HG02623 (cell line): ENCODE data around the gene SDF4.
"Not testable (repeated sequence)": the region's sequence is repeated elsewhere in the genome, so short reads cannot be mapped to it uniquely, and the experiment has no call there.

ENCODE experiments used
- ATAC-seq: cut with Tn5 transposase; IDR thresholded peaks from one replicate; pipeline ENCODE4 v1.9.1; 2021; ENCODE audit warnings: moderate library complexity; ENCODE audit not compliant: unreplicated experiment

The SDF4 gene

GRCh38 chr1:1199961-1200875 is 31.6 kb downstream of the SDF4 start:
- no peak for ATAC-seq

DNA sequence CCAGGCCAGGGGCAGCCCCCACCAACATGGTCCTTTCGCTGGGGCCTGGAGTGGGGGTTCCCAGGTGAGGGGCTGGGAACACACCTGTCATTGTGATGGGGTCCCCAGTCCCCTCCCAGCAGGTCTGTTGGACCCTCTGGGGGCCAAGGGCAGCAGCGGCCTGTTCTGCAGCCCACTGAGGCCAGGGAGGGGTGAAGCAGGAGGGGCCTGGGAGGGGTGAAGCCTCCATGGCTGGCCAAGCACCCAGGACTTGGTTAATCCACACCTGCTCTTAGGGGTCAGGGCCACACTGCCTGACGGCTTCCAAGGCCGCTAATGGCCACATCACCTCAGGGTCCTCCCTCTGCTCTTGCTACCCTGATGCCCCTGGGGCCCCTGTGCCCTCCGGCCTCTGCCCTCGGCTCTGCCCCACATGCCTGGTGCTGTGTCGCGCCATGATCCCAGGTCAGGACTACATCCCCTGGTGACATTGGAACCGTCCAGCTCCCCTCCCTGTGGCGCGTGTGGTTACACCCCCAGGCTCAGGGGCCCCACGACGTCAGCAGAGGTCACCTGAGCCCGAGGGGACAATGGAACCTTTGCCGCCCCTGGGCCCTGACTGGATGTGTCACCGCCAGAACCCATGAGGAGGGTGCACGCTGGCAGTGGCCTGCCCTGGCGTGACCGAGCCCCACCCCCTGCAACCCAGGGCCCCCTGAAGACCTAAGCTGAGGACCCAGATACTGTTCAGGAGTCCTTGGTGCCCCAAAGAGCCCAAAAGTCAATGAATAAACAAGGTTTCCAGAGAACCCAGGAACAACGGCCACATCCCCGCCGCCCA is 32.5 kb downstream of the SDF4 start:
- ATAC-seq: no peak

DNA sequence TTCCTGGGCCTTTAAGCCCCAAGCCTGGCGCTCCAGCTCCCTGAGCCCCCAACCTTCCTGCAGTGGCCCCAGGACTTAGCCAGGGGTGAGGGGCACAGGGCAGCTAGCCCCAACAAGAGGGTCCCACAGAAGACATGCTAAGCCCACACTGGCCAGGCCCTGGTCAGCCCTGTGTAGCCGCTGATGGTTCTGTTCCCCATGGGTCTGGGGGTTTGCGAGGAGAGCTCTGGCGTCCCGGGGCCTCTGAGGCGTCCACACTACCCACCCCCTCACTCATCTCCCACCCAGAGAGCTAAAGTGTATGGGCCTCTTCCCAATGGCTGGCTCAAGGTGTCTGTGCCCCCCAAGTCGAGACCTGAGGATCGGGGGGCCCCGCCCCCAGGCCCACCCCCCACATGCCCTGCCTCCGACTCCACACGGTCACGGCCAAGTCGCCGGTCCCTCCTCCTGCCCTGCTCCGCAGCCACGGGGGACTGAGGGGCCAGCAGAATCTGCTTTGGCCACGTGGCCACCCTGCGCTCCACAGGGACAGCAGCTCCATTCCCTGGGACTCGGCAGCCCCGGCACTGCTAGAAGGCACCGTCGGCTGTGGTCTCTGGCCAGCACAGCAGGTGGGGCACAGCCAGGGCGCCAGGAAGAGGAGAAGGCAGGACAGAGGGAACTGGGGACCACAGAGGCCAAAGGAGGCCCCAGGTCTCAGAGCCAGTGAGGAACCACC is 33.2 kb downstream of the SDF4 start:
- ATAC-seq: no peak

GRCh38 chr1:1197551-1198422 is 34.0 kb downstream of the SDF4 start:
- no peak for ATAC-seq

DNA sequence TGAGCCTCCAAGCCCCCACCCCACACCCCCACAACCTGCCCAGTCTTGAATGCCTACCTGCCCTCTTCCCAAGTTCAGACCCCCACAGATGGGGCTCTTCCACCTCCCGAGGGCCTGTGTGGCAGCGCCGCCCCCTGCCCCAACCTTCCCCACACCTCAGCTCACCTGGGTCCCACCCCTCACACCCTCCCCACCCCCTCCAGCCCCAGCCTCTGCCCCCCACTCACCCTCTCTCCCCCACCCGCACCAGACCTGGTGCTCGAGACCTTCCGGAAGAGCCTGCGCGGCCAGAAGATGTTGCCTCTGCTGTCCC is 34.7 kb downstream of the SDF4 start:
- no peak for ATAC-seq

GRCh38 chr1:1196431-1197187 is 35.2 kb downstream of the SDF4 start:
- ATAC-seq: no peak

- not testable (repeated sequence) for ATAC-seq
Measured at GRCh38 chr1:1195726-1196125, 36.1 kb downstream of the SDF4 start.

DNA sequence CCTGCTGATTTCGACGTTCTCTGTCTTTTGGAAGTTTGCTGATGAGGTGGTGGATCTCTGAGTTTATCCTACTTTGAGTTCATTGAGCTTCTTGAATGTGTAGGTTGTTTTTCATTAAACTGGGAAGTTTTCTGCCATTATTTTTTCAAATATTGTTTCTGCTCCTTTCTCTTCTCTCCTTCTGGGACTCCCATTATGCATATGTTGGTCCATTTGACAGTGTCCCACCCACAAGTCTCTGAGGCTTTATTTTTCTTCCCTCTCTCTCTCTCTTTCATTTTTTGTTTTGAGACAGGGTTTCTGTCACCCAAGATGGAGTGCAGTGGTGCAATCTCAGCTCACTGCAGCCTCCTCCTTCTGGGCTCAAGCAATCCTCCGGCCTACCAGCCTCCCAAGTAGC is 37.1 kb downstream of the SDF4 start:
- ATAC-seq: no peak

DNA sequence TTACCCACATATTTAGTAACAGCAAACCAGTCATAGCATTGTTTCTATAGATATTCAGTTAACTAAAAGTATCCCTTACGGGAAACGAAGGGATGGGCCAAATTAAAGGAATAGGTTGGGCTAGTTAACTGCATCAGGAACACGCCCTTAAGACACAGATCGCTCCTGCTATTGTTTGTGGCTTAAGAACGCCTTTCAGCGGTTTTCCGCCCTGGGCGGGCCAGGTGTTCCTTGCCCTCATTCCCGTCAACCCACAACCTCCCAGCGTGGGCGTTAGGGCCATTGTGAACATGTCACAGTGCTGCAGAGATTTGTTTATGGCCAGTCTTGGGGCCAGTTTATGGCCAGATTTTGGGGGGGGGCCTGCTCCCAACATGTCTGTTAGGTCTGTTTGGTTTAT is 40.1 kb downstream of the SDF4 start:
- no peak for ATAC-seq

DNA sequence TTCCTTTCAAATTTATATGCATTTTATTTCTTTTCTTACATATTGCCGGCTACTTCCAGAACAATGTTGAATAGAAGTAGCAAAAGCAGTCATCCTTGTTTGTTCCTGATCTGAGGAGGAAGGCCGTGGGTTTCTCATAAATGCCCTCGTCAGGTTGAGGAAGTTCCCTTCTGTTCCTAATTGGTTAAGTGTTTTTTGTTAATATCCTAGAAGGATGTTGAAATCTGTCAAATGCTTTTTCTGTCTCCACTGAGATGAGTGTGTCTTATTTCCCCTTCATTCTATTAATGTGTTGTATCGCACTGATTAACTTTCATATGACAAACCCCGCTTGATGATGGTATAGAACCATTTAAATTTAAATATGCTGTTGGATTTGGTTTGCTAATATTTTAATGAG is 42.7 kb downstream of the SDF4 start:
- no peak for ATAC-seq

- ATAC-seq: no peak
Measured at GRCh38 chr1:1187938-1188337, 43.9 kb downstream of the SDF4 start.

- no peak for ATAC-seq
Measured at GRCh38 chr1:1185101-1185765, 46.6 kb downstream of the SDF4 start.

- no peak for ATAC-seq
Measured at GRCh38 chr1:1183833-1184775, 47.7 kb downstream of the SDF4 start.

GRCh38 chr1:1183221-1183747 is 48.5 kb downstream of the SDF4 start:
- no peak for ATAC-seq

DNA sequence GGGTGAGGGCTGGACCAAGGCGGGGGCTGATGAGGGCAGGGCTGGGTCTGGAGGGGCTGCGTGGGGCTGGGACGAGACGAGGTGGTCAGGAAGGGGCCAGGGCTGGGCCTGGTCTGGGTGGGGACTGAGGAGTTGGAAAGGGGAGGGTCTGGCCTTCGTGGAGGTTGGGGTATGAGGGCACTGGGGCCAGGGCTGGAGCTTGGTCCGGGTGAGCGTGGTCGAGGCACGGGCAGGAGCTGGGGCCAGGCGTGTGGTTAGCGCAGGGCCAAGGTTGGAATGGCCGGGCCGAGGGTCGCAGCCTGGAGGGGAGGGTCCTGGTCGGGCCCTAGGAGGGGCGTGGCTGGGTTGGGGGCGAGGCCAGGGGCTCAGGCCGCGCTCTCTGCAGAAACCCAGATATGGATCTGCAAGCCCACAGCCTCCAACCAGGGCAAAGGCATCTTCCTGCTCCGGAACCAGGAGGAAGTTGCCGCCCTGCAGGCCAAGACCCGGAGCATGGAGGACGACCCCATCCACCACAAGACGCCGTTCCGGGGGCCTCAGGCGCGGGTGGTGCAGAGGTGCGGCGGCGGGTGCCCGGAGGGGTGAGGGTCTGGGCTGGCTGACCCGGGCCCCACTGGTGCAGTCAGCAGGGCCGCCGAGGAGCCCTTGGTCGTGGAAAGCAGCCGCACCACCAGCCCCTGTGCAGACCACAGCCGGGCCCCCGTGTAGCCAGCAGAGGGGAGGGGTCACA is 49.1 kb downstream of the SDF4 start:
- no peak for ATAC-seq

DNA sequence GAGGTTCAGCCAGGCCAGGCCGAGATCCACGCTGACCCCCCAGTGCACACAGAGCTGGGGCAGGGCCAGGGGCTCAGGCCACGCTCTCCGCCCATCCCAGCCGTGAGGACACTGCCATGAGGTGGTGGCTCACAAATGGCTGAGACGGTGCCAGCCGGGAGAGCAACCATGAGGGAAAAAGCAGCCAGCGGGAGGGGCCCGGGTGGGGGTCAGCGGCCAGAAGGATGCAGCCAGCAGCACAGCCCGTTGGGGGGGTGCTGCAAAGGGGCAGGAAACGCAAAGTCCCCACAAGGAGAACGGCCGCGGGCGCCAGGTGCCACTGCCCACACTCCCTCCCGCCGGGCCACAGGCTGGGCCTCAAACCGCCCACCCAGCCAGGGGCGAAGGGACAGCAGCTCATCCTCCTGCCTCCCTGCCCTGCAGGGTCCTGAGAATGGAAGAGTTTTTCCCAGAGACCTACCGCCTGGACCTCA is 49.8 kb downstream of the SDF4 start:
- no peak for ATAC-seq
